Measurements from ENCODE around the gene GPR68.

DNA sequence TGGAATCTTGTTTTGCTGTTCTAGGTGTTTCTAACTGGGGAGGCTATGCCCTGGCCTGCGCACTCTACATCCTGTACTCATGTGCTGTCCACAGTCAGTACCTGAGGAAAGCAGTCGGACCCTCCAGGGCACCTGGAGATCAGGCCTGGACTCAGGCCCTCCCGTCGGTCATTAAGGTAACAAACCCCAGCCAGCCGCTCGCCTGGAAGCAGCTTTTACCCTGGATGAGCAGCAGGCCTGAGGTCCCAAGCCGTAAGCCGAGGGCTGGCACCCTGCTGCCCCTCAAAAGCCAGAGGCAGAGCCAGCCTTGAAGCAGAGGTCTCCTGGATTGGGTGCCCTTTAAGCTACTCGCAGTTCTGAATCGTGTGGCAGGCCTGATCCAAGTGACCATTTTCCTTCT is 29.1 kb downstream of the GPR68 start:
- no peak for TF ChIP-seq EZH2phosphoT487 (IDR thresholded peaks at IDR 0.05; ENCODE audit: borderline replicate concordance, low read depth, low read length)
- TF ChIP-seq, protein P1, sequence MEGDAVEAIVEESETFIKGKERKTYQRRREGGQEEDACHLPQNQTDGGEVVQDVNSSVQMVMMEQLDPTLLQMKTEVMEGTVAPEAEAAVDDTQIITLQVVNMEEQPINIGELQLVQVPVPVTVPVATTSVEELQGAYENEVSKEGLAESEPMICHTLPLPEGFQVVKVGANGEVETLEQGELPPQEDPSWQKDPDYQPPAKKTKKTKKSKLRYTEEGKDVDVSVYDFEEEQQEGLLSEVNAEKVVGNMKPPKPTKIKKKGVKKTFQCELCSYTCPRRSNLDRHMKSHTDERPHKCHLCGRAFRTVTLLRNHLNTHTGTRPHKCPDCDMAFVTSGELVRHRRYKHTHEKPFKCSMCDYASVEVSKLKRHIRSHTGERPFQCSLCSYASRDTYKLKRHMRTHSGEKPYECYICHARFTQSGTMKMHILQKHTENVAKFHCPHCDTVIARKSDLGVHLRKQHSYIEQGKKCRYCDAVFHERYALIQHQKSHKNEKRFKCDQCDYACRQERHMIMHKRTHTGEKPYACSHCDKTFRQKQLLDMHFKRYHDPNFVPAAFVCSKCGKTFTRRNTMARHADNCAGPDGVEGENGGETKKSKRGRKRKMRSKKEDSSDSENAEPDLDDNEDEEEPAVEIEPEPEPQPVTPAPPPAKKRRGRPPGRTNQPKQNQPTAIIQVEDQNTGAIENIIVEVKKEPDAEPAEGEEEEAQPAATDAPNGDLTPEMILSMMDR (conservative IDR thresholded peaks at IDR 0.05; ENCODE audit: low read length), result no peak

Data from OCI-LY7 (cell line).